Ammon's horn (tissue), 1 donor: ENCODE results near the gene GPR68.
"Not testable (repeated sequence)": the region's sequence is repeated elsewhere in the genome, so short reads cannot be mapped to it uniquely, and the experiment has no call there.

Experiments used
- DNase-seq: peaks from one replicate; pipeline ENCODE4 v3.0.0-alpha.2; 2016; ENCODE audit warnings: low spot score

GPR68 gene

GRCh38 chr14:91228112-91229004 is 16.1 kb downstream of the GPR68 start:
- no peak for DNase-seq

GRCh38 chr14:91227183-91227628 is 17.3 kb downstream of the GPR68 start:
- DNase-seq = no peak

- not testable (repeated sequence) for DNase-seq
Observed at GRCh38 chr14:91226360-91226759, 18.1 kb downstream of the GPR68 start.

- no peak for DNase-seq
Observed at GRCh38 chr14:91225025-91225424, 19.5 kb downstream of the GPR68 start.

GRCh38 chr14:91223028-91223783 is 21.3 kb downstream of the GPR68 start:
- no peak for DNase-seq

- no peak for DNase-seq
Observed at GRCh38 chr14:91221270-91221669, 23.2 kb downstream of the GPR68 start.

GRCh38 chr14:91220581-91221000 is 23.9 kb downstream of the GPR68 start:
- no peak for DNase-seq

GRCh38 chr14:91219517-91220389 is 24.8 kb downstream of the GPR68 start:
- no peak for DNase-seq

- DNase-seq = no peak
Observed at GRCh38 chr14:91218014-91218413, 26.5 kb downstream of the GPR68 start.

- no peak for DNase-seq
Observed at GRCh38 chr14:91216731-91217226, 27.7 kb downstream of the GPR68 start.

- DNase-seq = no peak
Observed at GRCh38 chr14:91215381-91215780, 29.1 kb downstream of the GPR68 start.

- DNase-seq = no peak
Observed at GRCh38 chr14:91214306-91214705, 30.2 kb downstream of the GPR68 start.

GRCh38 chr14:91211017-91211416 is 33.5 kb downstream of the GPR68 start:
- no peak for DNase-seq

- no peak for DNase-seq
Observed at GRCh38 chr14:91207008-91207407, 37.5 kb downstream of the GPR68 start.

GRCh38 chr14:91205459-91205858 is 39.0 kb downstream of the GPR68 start:
- DNase-seq = no peak

- DNase-seq = no peak
Observed at GRCh38 chr14:91204657-91205056, 39.8 kb downstream of the GPR68 start.

GRCh38 chr14:91202234-91202974 is 42.1 kb downstream of the GPR68 start:
- DNase-seq = no peak

- DNase-seq = not testable (repeated sequence)
Observed at GRCh38 chr14:91200802-91201201, 43.7 kb downstream of the GPR68 start.

GRCh38 chr14:91197631-91198030 is 46.9 kb downstream of the GPR68 start:
- DNase-seq = no peak

- no peak for DNase-seq
Observed at GRCh38 chr14:91195881-91196280, 48.6 kb downstream of the GPR68 start.

- no peak for DNase-seq
Observed at GRCh38 chr14:91193069-91193468, 51.4 kb downstream of the GPR68 start.
